OCI-LY7 (cell line): ENCODE results near the gene SLC43A2. TPM values are rescaled to one million over a fixed set of nuclear protein-coding genes. Genes with fewer than 3 reads are reported as not detected.

ENCODE experiments used
- BruUV-seq: library from RNA; stranded (reverse); fragments of 400-500 nt; replicated peaks from 2 replicates; lab custom pipeline; 2021; lab: Mats Ljungman, UMichigan
- CTCF ChIA-PET: fragments of 300-600 bp; sonication (Branson Sonifier 250); formaldehyde crosslinking; loops from one replicate; lab custom pipeline; 2022; ENCODE audit warnings: antibody characterized with exemption; ENCODE audit not compliant: unreplicated experiment; lab: Charles Lee
- POLR2A ChIA-PET: fragments of 300-600 bp; sonication (Branson Sonifier 250); formaldehyde crosslinking; loops from one replicate; lab custom pipeline; 2022; ENCODE audit warnings: antibody characterized with exemption; lab: Charles Lee
- DNase-seq: peaks from one replicate; pipeline ENCODE4 v3.0.0-alpha.2; 2015; ENCODE audit warnings: low spot score
- H2AFZ ChIP-seq: fragments of 200-600 bp; sonication (generic), shearing (Covaris generic); 2 replicates; pipeline ENCODE4 v1.6.1; 2014; ENCODE audit warnings: mild to moderate bottlenecking, antibody characterized with exemption, low read length, moderate library complexity
- H3K27ac ChIP-seq: fragments of 200-600 bp; sonication (generic); 2 replicates; pipeline ENCODE4 v1.5.1; 2014; ENCODE audit warnings: mixed run types, low read depth, mild to moderate bottlenecking, moderate library complexity, low read length, inconsistent platforms; ENCODE audit not compliant: poor library complexity, severe bottlenecking
- H3K36me3 ChIP-seq: fragments of 200-600 bp; sonication (generic); 2 replicates; pipeline ENCODE4 v1.6.1; 2014; ENCODE audit warnings: mild to moderate bottlenecking, antibody characterized with exemption, low read length, moderate library complexity, mixed read lengths; ENCODE audit not compliant: insufficient read depth
- H3K4me1 ChIP-seq: fragments of 200-600 bp; sonication (generic); 2 replicates; pipeline ENCODE4 v1.5.1; 2014; ENCODE audit warnings: mild to moderate bottlenecking, low read length; ENCODE audit not compliant: insufficient read depth, poor library complexity, severe bottlenecking
- H3K4me2 ChIP-seq: fragments of 200-600 bp; sonication (generic); 2 replicates; pipeline ENCODE4 v1.6.1; 2014; ENCODE audit warnings: mild to moderate bottlenecking, low read length
- H3K4me3 ChIP-seq: fragments of 200-600 bp; sonication (generic); 2 replicates; pipeline ENCODE4 v1.5.1; 2014; ENCODE audit warnings: mild to moderate bottlenecking, low read depth, low read length; ENCODE audit not compliant: poor library complexity, severe bottlenecking
- H3K79me2 ChIP-seq: fragments of 200-600 bp; sonication (generic); 2 replicates; pipeline ENCODE4 v1.6.1; 2016; ENCODE audit warnings: low read depth, mild to moderate bottlenecking, low read length, moderate library complexity, mixed read lengths; ENCODE audit not compliant: insufficient read depth
- H3K9me2 ChIP-seq: fragments of 200-600 bp; sonication (generic); 2 replicates; pipeline ENCODE4 v1.6.1; 2016; ENCODE audit warnings: mild to moderate bottlenecking, low read length, mixed read lengths; ENCODE audit not compliant: insufficient read depth
- H3K9me3 ChIP-seq: fragments of 200-600 bp; sonication (generic); 2 replicates; pipeline ENCODE4 v1.6.1; 2014; ENCODE audit warnings: mild to moderate bottlenecking, mixed run types, low read length, mixed read lengths
- H4K20me1 ChIP-seq: fragments of 200-600 bp; sonication (generic); 2 replicates; pipeline ENCODE4 v1.6.1; 2014; ENCODE audit warnings: mild to moderate bottlenecking, antibody characterized with exemption, low read length, moderate library complexity, mixed read lengths; ENCODE audit not compliant: insufficient read depth
- EZH2phosphoT487 ChIP-seq: fragments of 200-600 bp; sonication (generic); IDR thresholded peaks from 2 replicates; pipeline ENCODE4 v1.6.1; 2018; ENCODE audit warnings: low read depth, borderline replicate concordance, mild to moderate bottlenecking, mixed run types, antibody characterized with exemption, low read length, moderate library complexity, mixed read lengths
- intact Hi-C: fragments of 100-400 bp; cut with micrococcal nuclease; formaldehyde crosslinking; loops from one replicate; pipeline ENCODE4 v1.10.0; 2022; ENCODE audit not compliant: unreplicated experiment
- total RNA-seq, 2 experiments: library from RNA; depleted of rRNA in 1 of 2; stranded (reverse); fragments of >200 nt in 1 of 2; shearing (Covaris generic) in 1 of 2; gene quantifications; 2 replicates each; pipeline ENCODE4 v1.2.3, GENCODE V29; 2014 to 2022
- TF ChIP-seq, protein P1 (sequence below): fragments of 200-600 bp; sonication (generic); conservative IDR thresholded peaks from 2 replicates; pipeline ENCODE4 v1.5.1; 2014; ENCODE audit warnings: mild to moderate bottlenecking, antibody characterized with exemption, low read length, moderate library complexity, mixed read lengths

SLC43A2 gene
- total RNA-seq, 2 experiments from 2014 or later, result 9.2 to 17.1 TPM

- POLR2A ChIA-PET, result no interaction called here
- H3K4me2 ChIP-seq, result peak overlapping the region; percentile 40
Measured at GRCh38 chr17:1555651-1556471, 72.8 kb downstream of the SLC43A2 start.

DNA sequence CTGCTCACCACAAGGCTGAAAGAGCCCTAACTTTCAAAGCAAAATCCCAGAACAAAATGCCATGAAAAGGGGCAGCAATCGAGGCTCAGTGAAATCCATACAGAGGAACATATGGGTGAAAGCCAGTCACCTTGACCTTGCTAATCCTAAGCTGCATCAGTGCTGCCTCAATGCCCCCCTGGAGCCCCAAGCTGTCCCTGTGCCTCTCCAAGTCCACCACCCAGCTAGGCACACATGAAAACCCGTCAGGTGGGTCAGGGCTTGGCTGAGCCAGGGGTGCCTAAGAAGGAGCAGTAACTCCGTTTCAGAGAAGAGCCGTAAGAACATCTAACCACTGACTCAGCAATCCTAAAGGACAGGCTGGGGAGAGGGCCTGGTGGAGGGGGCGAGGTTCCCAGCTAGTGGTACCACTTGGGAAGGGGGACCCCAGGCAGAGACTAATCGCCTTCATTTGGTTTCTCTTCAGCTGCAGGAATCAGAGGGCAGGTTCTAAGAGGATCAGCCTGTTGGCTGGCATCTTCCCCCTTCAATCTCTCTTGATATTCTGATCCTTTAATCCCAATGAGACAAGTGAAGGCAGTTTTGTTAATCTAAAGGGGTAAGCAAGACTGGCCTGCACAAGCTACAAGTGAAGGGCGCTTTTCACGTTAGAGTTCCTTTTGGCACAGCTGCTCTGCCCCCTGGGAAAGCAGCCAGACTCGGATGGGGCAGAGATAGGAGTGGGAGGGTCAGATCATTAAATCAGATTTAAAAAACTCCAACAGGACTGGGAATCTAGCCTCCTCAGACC, 73.7 kb downstream of the SLC43A2 start:
- Histone ChIP-seq H3K4me1 (peaks cover 15% of the 10 kb centered on the region), H4K20me1 (peaks cover 7% of the 10 kb centered on the region; the same call in 1 of the 2 replicates), H3K79me2 (no peaks in the 10 kb centered on the region), H2AFZ (no peak overlapping the region), H3K9me3 (no peaks in the 10 kb centered on the region), H3K4me2 (peak overlapping the region; percentile 40; the same call in 1 of the 2 replicates), H3K9me2 (no peaks in the 10 kb centered on the region), H3K27ac (no peak overlapping the region), H3K4me3 (no peak overlapping the region), H3K36me3 (peaks cover 26% of the 10 kb centered on the region)
- intact Hi-C loops, result no loop called here
- BruUV-seq, result no TSS peak
- CTCF ChIA-PET, result no interaction called here
- DNase-seq, result no peak
- TF ChIP-seq, protein P1, sequence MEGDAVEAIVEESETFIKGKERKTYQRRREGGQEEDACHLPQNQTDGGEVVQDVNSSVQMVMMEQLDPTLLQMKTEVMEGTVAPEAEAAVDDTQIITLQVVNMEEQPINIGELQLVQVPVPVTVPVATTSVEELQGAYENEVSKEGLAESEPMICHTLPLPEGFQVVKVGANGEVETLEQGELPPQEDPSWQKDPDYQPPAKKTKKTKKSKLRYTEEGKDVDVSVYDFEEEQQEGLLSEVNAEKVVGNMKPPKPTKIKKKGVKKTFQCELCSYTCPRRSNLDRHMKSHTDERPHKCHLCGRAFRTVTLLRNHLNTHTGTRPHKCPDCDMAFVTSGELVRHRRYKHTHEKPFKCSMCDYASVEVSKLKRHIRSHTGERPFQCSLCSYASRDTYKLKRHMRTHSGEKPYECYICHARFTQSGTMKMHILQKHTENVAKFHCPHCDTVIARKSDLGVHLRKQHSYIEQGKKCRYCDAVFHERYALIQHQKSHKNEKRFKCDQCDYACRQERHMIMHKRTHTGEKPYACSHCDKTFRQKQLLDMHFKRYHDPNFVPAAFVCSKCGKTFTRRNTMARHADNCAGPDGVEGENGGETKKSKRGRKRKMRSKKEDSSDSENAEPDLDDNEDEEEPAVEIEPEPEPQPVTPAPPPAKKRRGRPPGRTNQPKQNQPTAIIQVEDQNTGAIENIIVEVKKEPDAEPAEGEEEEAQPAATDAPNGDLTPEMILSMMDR, result no peak
- no peak for TF ChIP-seq EZH2phosphoT487
- POLR2A ChIA-PET, result interaction anchor here (0.7 kb wide), 1 partner anchor 11 kb away, joined by 3 read pairs; no protein-coding TSS in a partner anchor

More at GRCh38 chr17:1555651-1556471, 72.8 kb downstream of the SLC43A2 start:
- Histone ChIP-seq H3K4me1 (peaks cover 15% of the 10 kb centered on the region), H2AFZ (no peak overlapping the region), H3K36me3 (peaks cover 18% of the 10 kb centered on the region), H3K9me2 (no peaks in the 10 kb centered on the region), H4K20me1 (peaks cover 13% of the 10 kb centered on the region), H3K4me3 (no peak overlapping the region), H3K9me3 (no peaks in the 10 kb centered on the region), H3K79me2 (no peaks in the 10 kb centered on the region), H3K27ac (no peak overlapping the region)
- intact Hi-C loops, result no loop called here
- DNase-seq, result peak; percentile 42
- CTCF ChIA-PET, result no interaction called here
- TF ChIP-seq, protein P1, result no peak
- no peak for TF ChIP-seq EZH2phosphoT487
- BruUV-seq, result no TSS peak
